ENCODE results near the gene UBE2H.

The UBE2H gene

DNA sequence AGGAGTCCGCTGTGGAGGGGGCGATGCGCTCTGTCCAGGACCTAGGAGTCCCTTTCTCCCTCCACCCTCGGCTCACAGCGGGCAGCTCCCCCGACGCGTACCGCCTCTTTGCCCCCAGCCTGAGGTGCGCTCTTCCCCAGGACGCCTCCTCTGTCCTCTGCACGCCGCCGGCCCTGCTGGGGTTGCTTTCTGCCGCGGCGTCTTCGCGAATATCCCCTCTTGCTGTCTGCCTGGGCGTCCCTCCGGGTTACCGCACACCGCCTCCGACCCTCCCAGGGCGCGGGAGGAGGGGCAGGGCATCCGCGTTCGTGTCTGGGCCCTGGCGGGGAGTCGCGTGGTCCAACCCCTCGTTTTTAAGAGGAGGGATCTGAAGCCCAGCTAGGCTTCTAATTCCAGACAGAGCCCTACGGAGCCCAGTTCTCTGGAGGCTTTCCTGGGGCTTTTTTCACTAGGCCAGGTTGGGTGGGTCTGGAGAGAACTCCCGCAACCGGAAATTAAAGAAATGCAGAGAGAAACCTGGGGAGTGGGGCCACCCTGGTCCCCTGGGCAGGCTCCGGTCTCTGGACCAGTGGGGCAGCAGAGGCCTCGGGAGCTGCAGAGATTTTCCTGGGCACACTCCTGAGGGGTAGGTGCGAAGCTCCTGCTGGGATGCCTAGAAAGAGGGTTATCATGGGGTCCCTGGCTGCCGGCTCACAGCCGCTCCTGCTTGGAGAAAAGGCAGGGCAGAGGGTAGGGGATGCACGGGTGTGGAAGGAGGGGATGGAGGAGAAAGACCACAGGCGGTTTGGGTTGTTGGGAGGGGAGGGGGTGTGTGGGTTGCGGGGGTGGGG is 166.9 kb downstream of the UBE2H start:
- no peak for DNase-seq (ENCODE audit: low spot score)

DNA sequence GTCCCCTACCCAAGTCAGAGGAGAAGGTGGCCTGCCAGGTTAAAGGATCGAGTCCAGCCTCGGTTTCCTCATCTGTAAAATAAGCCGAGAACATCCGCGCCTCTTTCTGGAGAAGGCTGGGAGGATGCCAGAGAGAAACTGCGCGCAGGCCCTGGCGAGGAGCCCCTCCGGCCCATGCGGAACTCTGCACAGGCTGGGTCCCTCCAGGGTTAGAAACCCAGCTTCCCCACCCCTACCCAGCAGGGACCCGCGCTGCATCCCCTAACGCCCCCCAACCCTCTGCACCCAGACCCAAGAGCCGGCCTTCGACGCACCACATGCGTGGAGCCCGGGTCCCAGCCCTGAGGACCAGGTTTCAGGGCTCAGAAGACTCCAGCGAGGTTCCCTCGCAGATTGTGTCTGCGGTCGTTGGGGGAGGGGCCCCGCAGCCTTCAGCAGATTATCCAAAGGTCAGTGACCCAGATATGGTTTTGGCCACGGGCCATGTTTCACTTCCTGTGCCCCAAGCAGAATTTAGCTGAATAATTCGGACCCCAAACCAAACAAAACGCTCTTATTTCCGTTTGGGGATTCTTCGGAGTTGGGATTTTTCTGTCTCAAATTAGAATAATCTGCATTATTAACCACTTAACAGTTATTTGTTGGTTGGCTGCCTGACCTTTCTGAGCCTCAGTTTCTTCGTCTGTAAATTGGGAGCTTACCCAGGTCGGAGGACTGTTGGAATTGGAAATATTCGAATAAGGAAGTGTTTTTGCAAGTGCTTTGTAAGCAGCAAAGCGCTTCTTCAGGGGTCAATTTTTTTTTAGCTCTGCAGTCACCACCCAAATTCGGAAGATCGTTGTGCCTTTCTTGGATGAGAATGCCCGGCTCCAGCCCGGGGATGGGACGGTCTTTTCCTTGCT is 167.7 kb downstream of the UBE2H start:
- no peak for DNase-seq (ENCODE audit: low spot score)

DNA sequence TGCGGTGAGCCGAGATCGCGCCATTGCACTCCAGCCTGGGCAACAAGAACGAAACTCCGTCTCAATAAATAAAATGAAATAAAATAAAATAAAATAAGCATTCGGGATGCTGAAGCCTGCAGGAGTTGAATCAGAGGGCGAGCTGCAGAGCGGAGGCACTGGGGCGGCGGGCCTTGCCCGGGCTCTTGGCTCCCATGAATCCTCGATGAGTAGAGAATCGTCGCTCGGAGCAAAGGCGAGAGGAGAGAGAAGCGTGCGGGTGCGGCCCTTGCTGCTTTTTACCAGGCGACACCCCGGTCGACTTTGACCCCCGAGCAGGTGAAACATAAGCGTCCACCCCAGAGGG is 168.3 kb downstream of the UBE2H start:
- DNase-seq (ENCODE audit: low spot score) = no peak

DNA sequence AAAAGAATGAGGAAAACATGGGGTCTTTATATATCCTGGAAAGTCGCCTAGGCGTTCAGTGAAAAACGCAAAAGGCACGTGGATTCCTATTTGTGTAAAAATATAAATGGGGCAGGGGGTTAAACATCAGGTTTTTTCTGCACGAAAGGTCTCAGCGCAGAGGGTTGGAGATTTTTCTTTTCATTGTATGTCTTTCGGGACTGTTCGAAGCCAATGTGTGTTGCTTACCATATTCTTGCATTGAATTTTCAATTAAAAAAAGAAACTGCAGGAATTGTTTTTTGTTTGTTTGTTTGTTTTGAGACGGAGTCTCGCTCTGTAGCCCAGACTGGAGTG is 169.2 kb downstream of the UBE2H start:
- DNase-seq (ENCODE audit: low spot score) = no peak

DNA sequence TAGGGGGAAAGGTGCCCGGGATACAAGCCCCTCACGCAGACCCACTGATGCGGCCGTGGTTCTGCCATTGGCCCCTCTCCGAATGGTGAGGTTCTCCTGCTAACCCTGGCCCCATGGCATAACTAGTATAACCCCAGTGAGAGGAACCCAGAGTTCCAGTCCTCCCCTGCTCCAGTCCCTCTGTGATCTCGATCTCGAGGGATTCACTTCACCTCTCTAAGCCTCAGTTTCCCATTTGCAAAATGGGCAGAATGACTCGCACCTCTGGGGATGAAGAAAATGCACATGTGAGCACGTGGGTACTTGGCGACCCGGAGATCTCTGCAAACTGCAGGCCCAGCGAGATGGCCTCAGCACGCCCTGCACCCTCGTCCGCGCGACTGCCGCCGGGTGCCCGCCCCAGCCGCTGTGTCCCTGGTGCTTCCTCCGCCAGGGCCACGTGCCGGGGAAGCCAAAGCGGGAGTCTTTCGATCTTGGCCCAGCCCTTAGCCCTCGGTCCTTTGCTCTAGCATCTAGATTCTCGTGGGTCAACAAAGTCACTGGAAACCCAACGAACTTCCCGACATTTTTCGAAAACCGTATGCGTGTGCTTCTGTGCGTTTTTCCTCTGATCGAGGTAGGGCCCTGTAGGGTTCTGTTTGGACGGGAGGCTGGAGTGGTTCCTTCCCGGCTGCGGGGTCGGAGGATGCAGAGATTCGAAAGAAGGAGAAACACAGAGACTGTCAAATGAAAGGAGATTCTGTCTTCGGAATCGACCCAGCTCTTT is 169.8 kb downstream of the UBE2H start:
- DNase-seq (ENCODE audit: low spot score) = no peak

GRCh38 chr7:129781928-129782817 is 170.6 kb downstream of the UBE2H start:
- DNase-seq (ENCODE audit: low spot score) = no peak

DNA sequence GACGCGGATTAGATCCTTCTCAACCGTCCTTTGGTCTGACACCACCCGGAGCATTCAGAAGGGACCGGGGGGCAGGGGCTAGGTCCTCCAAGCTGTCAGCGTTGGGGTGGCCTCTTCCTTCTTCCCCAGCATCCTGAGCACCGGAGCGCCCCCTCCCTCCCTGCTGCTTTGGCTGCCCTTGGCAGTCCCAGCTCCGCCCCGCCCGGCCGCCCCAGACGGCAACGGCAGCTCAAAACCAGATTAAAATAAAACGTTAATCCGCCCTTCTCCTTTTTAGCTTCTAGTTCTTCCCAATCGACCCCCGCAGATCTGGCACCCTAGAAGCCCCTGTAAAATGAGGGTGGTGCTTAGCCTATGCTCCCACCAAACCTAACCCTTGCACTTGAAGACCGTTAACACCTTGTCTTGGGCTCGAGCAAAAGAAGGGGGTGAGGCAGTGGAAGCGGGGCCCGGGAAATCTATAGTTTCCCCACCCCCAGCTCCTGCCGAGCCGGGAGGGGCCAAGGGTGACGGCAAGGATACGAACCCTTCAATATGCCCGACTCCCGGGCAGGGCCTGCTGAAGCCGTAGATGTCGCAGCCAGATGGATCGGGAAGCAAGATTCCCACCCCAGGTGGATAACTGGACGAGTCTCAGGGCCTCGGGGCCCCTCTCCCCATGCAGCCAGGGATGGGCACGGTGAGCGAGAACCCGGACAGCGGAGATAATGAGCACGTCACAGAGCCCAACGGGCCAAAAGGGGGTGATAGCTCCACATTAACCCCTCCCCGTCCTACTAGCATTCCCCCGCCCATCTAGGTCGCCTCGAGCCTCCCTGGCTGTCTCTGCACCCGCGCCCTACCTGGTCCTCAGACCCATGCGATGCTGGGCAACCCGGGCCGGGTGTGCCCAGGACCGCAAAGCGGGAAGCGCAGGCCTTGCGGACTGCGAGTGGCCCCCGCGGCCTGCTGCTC is 171.5 kb downstream of the UBE2H start:
- no peak for DNase-seq (ENCODE audit: low spot score)

Measured in left forelimb (tissue), 1 donor.